Peyer's patch (tissue), 4 donors: ENCODE measurements around the gene GPC6.

Experiments
- POLR2A ChIP-seq, 2 donors: fragments of 450-650 bp; IDR thresholded peaks; one replicate each; pipeline ENCODE4 v1.5.1; 2017; ENCODE audit warnings: antibody characterized with exemption in 2 of 2, mild to moderate bottlenecking in 2 of 2, moderate library complexity in 2 of 2
- TF ChIP-seq, protein P1 (sequence below), 6 experiments: fragments of 450-650 bp in 4 of 6; fragments of 200-600 bp in 2 of 6; sonication (generic) in 1 of 6; IDR thresholded peaks; one replicate each; pipeline ENCODE4 v1.5.1; 2017 to 2019; ENCODE audit warnings: antibody characterized with exemption in 6 of 6, mild to moderate bottlenecking in 3 of 6, moderate library complexity in 1 of 6

DNA sequence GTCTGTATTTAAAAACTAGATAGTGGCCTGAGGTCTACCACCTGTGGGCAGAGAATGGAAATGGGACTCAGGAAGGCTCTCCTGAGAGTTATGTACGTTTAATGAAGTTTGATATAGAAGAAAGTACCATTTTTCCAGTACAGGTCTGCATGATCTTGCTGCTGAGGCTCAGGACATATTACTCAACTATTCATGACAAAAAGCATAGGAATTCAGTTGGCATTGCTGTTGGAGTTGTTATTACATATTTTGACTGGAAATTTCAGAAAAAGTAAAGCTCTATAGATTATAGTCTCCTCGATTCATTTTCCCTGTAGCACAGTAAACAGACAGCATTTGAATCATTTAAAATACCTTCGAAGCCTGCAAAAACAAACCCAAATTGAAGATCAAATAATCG is 783.1 kb downstream of the GPC6 start:
- TF ChIP-seq, protein P1, sequence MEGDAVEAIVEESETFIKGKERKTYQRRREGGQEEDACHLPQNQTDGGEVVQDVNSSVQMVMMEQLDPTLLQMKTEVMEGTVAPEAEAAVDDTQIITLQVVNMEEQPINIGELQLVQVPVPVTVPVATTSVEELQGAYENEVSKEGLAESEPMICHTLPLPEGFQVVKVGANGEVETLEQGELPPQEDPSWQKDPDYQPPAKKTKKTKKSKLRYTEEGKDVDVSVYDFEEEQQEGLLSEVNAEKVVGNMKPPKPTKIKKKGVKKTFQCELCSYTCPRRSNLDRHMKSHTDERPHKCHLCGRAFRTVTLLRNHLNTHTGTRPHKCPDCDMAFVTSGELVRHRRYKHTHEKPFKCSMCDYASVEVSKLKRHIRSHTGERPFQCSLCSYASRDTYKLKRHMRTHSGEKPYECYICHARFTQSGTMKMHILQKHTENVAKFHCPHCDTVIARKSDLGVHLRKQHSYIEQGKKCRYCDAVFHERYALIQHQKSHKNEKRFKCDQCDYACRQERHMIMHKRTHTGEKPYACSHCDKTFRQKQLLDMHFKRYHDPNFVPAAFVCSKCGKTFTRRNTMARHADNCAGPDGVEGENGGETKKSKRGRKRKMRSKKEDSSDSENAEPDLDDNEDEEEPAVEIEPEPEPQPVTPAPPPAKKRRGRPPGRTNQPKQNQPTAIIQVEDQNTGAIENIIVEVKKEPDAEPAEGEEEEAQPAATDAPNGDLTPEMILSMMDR (IDR thresholded peaks at IDR 0.05), result no peak
- no peak for TF ChIP-seq POLR2A (IDR thresholded peaks at IDR 0.05)
